ENCODE data around the gene SMIM43.
A peak's percentile ranks its signal among the peaks of the same experiment; 100 is the strongest.

Gene SMIM43

GRCh38 chr4:121764702-121765367, at the start of gene SMIM43:
Gene SMIM43 (minus strand): TSS chr4:121765164. CDS start chr4:121765105, 59 bp downstream.
- DNase-seq = no peak

- DNase-seq = no peak
These were observed 49.8 kb upstream of the SMIM43 start for GRCh38 chr4:121814756-121815155.

- no peak for DNase-seq
These were observed 46.2 kb upstream of the SMIM43 start for GRCh38 chr4:121811122-121811521.

GRCh38 chr4:121806411-121806810, 41.4 kb upstream of the SMIM43 start:
- DNase-seq = no peak

- DNase-seq = no peak
These were observed 36.7 kb upstream of the SMIM43 start for GRCh38 chr4:121801715-121802075.

- peak; percentile 98 for DNase-seq
These were observed 36.2 kb upstream of the SMIM43 start, which contains the start of gene EXOSC9 for GRCh38 chr4:121800961-121801714. Gene EXOSC9 (plus strand): TSS chr4:121801323. CDS start chr4:121801425, 102 bp downstream.

- DNase-seq = no peak
These were observed 35.6 kb upstream of the SMIM43 start for GRCh38 chr4:121800638-121800960.

- no peak for DNase-seq
These were observed 35.0 kb upstream of the SMIM43 start for GRCh38 chr4:121799867-121800501.

- no peak for DNase-seq
These were observed 34.4 kb upstream of the SMIM43 start for GRCh38 chr4:121799208-121799823.

GRCh38 chr4:121796283-121796682, 31.3 kb upstream of the SMIM43 start:
- DNase-seq = no peak

GRCh38 chr4:121794505-121795188, 29.7 kb upstream of the SMIM43 start:
- no peak for DNase-seq

- no peak for DNase-seq
These were observed 28.0 kb upstream of the SMIM43 start for GRCh38 chr4:121792966-121793365.

GRCh38 chr4:121791481-121791880, 26.5 kb upstream of the SMIM43 start:
- DNase-seq = no peak

GRCh38 chr4:121790976-121791375, 26.0 kb upstream of the SMIM43 start:
- DNase-seq = no peak

- DNase-seq = no peak
These were observed 25.2 kb upstream of the SMIM43 start for GRCh38 chr4:121789960-121790829.

- DNase-seq = no peak
These were observed 24.5 kb upstream of the SMIM43 start for GRCh38 chr4:121789455-121789854.

- DNase-seq = no peak
These were observed 23.9 kb upstream of the SMIM43 start for GRCh38 chr4:121788896-121789295.

- DNase-seq = no peak
These were observed 21.3 kb upstream of the SMIM43 start for GRCh38 chr4:121786221-121786620.

- no peak for DNase-seq
These were observed 20.5 kb upstream of the SMIM43 start for GRCh38 chr4:121785479-121785878.

- no peak for DNase-seq
These were observed 20.0 kb upstream of the SMIM43 start for GRCh38 chr4:121784975-121785374.

GRCh38 chr4:121784401-121784800, 19.4 kb upstream of the SMIM43 start:
- DNase-seq = no peak

GRCh38 chr4:121783210-121783609, 18.2 kb upstream of the SMIM43 start:
- no peak for DNase-seq

All from activated effector memory CD4-positive, alpha-beta T cell treated with anti-CD3 and anti-CD28 coated beads, Interleukin-2, amount 50 U/mL, for 16 hours (primary cell).